ENCODE results near the gene RAP1GAP2.
"Not testable (repeated sequence)": the region's sequence is repeated elsewhere in the genome, so short reads cannot be mapped to it uniquely, and the experiment has no call there.

Gene RAP1GAP2

DNA sequence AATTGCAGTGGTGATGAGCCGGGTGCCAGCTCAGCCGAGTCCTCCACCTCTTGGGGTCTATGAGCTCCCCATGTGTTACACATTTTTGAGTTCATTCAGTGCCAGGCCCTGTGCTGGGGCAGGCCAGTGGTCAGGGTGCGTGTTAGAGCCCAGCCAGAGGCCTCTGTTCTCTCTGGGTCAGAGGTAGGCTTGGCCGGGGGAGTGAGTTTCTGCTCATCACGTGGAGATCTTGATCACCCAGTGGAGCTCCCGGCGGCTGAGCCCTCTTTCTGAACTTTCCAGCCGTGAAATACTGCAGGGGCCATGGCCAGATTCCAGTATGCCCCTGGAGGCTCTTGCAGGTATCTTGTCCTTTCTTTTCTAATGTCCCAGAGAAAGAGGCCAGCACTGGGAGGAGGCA is 93.0 kb downstream of the RAP1GAP2 start:
- DNase-seq: no peak

DNA sequence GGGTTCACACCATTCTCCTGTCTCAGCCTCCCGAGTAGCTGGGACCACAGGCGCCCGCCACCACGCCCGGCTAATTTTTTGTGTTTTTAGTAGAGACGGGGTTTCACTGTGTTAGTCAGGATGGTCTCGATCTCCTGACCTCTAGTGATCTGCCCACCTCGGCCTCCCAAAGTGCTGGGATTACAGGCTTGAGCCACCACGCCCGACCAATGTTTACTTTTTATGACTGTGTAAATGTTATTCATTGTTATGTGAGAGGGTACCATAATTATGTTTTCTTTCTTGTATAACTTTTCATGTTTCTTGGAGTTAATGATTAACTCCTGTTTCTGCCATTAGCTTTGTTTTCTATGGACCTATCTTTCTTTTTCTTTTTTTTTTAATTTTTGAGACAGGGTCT is 94.5 kb downstream of the RAP1GAP2 start:
- DNase-seq: not testable (repeated sequence)

DNA sequence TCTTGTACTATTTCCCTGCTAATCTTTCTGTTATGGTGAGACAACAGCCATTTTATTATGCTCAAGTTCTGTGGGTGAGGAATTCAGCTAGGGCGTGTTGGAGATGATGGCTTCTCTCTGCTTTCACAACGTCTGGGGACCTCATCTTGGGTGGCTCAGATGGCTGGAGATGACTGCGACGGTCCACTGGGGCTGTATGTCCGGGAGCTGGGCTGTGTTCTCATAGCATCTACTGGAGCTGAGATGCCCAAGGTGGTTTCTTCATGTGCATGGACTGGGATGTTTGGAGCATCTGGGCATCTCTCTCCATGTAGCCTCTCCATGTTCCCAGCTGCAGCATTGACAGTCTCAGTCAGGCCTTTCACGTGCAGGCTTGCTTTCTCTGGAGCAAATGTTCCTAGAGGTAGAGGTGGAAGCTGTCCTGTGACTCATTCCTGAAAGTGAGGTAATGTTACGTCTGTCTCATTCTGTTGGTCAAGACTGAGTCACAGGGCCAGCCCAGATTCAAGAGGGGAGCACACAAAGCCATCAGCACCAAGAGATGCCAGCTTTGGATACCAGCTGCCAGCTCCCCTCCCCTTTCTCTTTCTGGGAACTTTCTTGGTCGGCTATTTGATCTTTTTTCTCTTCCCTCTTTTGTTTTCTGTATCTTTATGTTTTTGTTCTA is 96.2 kb downstream of the RAP1GAP2 start:
- DNase-seq: peak; percentile 23

DNA sequence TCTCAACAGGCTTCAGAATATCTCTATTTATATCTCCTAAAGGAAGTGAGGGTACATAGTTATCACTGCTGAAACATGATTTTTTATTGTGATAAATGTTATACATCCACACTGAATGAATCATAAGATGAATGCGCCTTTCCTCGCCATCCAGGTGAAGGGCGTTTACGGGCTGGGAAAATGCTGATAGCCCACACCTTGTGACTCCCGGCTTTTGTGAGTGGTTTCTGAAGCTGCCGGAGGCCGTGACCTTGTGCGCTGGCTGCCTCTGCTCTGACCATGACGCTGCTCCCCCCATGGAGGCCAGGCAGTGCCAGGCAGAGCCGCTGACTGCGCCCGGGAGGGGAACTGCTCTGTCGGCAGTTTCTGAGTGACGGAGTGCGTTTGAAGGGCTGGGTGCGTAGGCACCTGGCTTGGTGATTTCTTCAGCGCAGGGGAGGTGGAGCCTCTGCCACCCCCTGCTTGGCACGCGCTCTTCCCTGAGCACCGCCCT is 97.2 kb downstream of the RAP1GAP2 start:
- DNase-seq: no peak

DNA sequence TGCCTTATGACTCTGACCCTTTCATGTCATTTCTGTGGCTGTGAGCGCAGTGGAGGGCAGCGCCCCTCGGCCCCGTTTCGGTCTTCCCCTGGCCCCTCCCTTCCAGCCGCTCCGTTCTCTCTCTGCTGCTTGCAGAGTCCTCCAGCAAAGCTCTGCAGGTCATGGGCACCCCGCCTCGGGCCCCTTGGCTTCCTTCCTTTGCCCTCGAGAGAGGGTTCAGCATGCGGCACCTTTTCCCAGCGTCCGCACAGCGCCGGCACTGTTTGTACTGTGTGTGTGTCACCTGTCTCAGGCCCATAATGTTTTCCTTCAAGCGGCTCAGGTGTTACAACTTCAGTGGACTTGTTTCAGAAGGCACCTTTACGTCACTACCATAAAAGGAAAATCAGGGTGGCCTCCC is 98.5 kb downstream of the RAP1GAP2 start:
- no peak for DNase-seq

DNA sequence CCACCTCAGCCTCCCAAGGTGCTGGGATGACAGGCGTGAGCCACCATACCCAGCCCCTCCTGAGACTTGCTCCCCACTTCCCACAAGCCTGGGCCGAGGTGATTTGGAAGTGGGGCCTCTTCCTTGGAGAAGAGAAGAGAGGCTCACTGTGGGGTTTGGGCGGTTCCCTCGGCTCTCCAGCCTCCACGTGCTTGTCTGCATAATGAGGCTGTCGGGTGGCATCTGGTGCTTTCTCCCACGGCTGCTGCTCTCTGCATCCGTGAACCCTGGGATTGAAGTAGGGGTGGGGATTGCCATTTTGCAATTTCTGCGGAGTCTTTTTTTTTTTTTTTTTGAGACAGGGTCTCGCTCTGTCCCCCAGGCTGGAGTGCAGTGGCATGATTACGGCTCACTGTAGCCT is 101.4 kb downstream of the RAP1GAP2 start:
- DNase-seq: no peak

DNA sequence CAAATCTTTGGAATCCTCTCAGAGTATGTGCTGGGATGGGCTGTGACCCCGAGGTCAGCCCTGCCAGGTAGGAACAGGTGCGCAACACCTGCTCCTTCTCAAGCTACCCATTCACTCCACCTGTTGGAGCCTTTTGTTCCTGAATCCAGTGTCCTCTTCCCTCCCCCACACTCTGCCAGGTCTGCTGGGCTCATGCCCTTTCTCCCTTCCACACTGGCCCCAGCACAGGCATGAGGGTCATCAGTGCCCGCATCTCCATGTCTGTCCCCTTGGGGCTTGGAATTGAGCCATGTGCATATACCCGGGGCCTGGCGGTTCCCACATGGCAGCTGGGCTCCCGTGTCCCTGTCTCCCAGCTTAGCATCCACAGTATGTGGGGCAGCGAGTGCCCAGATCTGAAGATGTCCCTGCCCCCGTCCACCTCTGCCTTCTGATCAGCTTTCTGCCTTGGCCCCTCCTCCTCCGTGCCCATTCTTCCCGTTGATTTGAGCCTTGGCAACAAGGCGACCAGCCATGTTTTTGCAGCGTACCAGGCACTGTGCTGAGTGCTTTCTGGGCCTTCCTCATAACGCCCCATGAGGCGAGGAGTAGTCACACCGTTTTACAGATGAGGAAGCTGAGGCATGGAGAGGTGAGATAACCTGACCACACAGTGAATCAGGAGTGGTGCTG is 102.2 kb downstream of the RAP1GAP2 start:
- no peak for DNase-seq

DNA sequence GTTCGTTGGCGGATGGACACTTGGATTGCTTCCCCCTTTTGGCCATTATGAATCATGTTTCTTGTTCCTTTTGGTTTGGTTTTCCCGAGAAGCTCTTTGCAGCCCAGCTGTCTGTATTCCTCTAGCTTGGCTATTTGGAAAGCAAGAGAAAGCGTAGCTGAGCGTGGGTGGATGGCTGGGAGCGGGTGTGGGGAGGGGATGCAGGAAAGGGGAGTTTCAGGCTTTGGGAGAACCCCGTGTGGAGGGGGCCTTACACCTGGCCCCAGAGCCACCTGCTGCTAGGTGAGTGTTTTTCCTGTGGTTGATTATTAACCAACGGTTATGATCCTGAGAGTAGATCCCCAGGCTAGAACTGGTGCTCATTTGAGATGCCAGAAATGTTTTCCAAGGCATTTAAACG is 103.7 kb downstream of the RAP1GAP2 start:
- no peak for DNase-seq

DNA sequence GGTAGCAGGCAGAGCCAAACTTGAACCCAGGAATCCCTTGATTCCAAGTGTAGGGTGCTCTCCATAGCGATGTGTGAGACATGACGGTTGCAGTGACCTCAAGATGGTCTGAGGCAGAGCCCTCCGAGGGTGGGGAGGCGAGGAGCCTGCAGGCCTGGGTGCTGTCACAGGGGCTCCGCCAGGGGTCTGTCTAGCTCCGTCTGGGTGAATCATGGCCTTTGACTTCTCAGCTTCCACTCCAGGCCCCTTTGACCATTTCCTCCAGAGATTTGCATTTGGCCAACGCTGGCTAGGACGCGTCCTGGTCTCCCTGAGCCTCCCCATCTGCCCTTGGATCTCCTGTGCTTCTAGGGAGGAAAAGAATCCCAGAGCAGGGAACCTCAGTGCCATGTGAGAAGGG is 104.6 kb downstream of the RAP1GAP2 start:
- DNase-seq: no peak

DNA sequence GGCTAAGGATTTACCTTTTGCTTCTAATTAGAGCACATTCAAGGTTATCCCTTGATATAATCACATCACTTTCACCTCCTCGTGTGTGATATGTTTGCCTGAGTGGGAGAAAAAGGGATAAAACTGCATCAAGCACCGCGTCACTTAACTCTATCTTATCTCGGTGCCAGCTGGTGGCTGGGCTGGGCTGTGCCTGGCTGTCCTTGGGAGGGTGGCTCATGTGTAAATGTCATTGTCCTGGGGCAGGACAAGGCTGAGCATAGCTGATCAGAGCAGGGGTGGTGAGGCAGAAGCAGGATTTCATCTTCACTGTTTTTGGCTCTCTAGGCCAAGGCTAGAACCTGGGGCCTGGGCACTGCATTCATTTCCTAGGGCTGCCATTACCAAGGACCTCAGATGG is 105.3 kb downstream of the RAP1GAP2 start:
- DNase-seq: no peak

DNA sequence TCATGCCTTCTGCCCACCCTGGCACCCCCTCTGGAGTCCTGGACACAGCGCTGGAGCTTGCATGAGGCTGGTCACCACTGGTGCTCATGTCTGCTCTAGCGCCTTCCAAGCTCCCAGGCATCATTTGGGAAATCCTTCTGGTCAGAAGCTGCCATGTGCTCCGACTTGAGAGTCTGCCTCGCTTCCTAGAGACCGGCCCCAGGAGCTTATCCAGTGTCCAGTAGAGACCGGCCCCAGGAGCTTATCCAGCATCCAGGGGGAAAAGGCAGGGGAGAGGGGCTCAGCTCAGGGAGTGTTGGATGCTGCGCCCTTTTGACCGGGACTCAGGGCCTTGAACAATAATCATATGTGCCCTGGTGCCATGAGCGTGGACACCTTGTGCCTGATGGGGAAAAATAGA is 106.3 kb downstream of the RAP1GAP2 start:
- no peak for DNase-seq

DNA sequence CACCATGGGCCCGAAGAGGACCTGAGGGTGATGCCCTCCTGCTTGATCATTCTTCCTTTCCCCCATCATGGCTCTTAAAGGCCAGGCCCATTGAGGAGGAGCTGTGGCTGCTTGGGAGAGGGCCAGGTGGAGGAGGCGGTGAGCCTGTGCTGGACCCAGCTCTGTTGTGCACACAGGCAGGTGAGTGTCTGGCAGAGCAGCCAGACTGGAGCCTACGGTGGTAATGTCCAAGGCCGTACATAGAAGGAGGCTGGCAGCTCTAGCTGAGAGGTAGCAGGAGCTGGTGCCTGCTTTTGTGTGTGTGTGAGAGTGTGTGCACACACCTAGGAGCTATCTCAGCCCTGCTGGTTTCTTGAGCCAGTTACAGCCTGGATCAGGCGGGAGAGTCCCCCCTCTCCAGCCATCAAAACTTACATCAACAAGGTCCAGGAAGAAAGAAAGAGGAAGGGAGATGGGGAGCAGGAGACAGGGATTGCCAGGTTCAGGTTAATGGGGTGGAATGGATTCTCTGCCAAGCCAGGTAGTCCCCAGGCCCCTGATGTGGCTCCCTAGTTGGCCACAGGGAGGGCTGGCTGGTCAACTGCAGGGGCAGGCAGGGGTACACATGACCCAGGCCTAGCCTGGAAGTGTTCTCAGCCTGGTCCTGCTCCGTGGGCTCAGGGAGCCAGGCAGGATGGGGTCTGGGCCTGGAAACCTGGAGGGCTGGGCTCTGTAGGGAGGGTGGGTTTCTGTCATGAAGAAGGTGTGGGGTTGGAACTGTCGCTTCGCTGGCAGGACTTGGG is 107.1 kb downstream of the RAP1GAP2 start:
- no peak for DNase-seq

DNA sequence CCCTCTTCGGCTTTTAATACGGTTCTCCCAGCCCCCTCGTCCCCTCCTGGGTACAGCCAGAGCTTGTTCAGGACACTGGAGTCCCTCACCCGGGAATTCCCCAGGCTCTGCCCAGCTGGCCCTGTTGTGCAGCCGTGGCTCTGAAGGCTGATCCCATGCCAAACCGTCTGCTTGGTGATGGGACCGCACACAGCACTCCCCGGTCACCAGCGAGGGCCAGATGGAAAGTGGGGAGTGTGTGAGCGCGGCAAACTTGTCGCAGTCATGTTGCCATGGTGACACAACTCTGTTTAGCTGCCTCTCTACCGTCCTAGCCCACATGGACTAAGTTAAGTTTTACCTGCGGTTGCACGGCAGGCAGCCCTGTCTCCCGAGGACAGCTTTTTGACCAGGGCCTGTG is 107.9 kb downstream of the RAP1GAP2 start:
- DNase-seq: no peak

DNA sequence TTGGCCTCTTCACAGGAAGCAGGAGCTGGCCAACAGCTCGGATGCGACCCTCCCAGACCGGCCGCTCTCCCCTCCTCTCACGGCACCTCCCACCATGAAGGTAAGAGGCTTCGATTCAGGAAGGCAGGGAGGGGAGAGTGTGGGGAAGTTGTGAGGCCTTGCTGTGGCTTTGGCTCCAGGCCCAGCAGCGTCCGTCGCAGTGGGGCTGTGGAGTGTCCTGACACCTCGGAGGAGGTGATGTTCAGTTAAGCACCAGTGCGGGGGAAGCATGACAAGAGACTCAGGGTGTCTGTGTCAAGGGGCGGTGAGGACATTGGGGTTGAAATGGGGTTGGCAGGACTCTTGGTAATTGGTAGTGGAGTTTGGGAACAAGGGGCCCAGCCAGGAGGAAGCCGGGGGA is 109.0 kb downstream of the RAP1GAP2 start:
- no peak for DNase-seq

DNA sequence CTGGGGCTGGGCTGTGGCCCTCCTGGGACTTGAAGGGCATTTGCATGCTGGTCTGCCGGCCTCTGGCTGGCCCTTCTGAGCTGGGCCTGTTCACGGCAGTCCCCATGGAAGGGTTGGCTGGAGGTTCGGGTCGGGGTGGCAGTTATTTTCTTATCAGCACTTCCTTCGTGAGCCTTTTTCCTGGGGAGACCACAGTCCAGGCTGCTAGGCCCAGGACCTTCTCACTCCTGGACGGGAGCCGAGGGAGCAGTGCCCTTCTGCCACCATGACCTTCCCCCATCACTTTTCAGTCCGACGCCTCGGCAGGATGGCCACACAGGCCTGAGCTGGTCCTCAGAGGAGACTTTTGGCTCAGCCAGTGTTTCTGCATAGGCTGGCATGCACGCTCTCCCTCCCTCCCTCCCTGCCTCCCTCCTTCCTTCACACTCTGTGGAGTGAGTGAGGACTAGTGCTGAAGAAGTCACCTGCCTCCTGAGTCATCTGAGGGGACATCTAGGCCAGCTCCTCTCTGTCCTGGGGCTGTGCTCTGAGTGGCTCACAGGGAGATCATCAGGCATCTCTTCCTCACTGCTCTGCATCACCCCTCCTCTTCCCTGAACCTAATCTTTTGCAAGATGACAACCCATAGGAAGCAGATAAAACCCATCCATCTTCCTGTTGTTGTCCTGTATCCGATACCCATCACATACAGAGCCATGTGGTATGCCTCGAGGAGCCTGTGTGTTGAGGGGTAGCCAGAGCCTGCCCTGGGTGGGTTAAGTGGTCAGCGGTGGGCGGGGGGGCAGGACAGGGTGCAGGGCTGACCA is 109.7 kb downstream of the RAP1GAP2 start:
- no peak for DNase-seq

DNA sequence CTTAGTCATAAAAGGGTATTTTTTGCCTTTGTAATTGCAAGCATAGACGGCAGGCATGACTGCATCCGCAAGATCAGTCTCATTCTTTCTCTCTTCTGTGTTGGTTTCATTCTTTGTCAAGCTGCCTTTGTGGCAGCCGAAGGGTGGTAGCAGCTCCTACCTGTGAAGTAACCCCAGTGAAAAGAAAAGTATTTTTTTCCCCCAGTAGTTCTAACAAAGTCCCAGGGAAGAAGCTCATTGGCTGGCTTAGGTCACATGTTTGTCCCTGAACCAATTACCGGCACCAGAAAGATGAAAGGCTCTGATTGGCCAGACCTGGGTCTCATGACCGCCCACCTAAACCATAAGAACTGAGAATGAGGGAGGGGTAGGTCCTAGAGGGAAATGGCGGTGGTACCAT is 110.7 kb downstream of the RAP1GAP2 start:
- DNase-seq: peak; percentile 70

DNA sequence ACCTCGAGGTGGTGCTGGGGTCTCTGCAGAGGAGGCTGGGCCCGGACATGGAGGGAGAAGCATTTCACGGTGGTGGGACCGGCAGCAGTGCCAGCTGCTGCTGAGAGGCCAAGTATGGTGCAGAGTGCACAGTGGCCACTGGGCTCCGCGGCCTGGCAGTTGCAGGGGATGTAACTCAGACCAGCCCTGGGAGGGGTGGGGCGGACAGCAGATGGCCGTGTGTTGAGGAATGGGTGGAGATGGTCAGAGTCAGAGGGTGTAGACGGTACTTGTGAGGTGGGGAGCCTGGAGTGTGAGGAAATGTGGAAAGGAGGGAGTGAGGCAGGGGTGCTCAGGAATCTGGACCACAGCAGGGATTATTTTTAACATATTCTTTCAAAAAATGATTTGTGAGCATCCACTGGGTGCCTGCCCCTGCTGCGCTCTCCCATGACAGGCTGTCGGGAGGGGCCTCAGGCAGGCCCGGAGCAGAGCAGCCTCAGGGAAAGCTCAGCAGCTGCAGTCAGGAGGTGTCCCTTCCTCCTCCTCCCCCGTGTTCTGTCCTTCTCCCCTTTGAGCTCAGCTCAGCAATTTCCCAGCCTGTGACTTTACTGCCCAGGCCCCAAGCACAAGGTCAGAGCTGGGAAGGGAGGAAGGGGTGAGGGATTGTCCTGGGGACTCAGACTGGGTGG is 113.1 kb downstream of the RAP1GAP2 start:
- no peak for DNase-seq

DNA sequence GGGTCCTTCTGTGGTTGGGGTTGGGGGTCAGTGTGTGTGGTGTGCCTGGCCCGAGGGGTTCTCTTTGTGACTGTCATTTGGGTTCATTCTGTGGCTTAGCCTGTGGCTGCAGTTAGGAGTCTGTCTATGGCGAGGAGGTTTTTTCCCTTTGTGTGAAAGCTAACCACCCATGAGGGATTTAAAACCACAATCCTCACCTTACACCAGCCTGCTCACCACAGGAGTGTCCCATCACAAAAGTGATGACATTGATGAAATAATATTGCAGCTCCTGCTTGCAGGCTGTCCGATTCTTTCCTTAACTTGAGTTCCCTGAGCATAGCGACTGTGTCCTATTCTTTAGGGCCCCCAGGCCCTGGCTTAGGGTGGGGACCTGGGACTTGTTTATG is 113.6 kb downstream of the RAP1GAP2 start:
- peak; percentile 8 for DNase-seq

DNA sequence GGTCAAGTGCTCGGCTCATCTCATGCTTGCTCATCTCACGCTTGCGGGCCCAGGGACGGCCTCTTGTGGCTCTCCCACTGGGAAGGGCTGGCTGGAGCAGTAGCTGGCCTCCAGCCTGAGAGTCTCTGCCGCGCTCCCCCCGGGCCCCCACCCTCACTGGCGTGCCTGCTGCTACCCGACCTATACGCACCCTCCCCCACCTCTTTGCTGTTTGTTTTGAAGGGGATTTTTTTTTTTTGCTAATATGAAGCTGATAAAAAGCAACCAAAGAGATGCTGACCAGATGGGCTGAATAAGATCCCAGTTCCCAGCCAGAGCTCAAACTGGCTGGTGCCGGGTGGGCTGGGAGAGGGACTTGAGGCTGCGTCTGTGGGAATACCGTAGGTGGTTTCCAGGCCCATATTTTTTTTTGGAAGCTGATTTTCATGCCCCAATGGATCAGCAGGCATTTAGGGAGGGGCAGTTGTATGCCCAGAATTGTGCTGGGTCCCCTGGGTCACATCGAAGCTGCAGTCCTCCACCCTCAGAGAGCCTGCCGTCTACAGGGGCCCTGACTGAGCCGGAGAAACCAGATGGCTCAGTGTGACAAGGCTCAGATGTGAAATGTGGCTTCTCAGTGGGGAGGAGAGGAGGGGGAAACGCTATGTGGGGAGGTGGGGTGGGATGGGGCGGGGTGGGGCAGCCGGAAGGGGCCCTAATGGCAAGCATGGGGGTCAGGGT is 115.0 kb downstream of the RAP1GAP2 start:
- DNase-seq: no peak

DNA sequence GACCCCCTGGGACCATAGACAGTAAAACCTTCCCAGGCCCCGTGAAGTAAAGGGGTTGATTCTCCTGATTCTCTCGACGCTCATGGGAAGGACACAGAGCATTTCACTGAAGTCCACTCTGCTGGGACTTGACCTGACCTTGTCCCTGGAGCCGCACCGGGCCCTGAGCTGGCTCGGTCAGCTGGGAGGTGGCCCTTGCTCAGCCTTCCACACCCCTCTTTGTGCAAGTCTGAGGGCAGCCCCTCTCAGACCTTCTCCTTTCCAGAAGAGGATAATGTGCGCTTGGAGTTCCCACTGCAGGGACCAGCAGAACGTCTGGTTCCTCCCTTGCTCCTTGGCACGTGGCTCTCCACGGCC is 115.5 kb downstream of the RAP1GAP2 start:
- DNase-seq: no peak

DNA sequence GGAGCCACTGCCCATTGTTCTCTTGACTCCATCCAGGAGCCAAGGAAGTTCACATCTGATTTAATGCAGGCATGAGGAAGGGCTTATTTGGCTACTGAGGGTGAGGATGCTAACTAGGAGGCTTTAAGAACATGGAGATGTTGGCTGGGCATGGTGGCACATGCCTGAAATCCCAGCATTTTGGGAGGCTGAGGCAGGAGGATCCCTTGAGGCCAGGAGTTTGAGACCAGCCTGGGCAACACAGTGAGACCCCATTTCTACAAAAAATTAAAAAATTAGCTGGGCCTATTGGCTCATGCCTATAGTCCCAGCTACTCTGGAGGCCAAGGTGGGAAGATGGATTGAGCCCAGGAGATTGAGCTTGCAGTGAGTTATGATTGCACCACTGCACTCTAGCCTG is 116.5 kb downstream of the RAP1GAP2 start:
- DNase-seq: no peak

DNA sequence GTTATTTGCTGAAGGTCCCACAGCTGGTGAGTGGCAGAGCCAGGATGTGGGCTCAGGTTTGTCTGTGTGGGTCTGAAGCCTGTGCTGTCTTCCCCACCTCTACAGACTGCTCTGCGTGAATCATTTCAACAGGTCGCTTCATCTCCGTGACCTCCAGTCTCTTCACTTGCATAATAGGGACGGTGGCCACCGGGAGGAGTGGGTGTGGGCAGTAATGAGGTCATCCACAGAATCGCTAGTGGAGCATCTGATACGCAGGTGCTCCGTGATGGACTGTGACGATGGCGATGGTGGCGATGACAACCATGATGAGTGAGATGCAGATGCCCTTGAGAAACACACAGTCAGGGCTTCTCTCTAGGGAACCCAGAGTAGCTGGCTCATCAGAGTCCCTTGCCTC is 120.2 kb downstream of the RAP1GAP2 start:
- DNase-seq: no peak

Data from activated CD4-positive, alpha-beta T cell treated with anti-CD3 and anti-CD28 coated beads, Interleukin-10, Interleukin-2, amounts not matched to agents 100 ng/mL and 50 ng/mL, durations not matched to agents 16 hours and 8 hours (primary cell).